Esophagus squamous epithelium (tissue), 4 donors: ENCODE measurements around the gene LRRC74A.

Experiments used
- CTCF ChIP-seq, 6 experiments: fragments of 450-650 bp in 4 of 6; fragments of 200-600 bp in 2 of 6; sonication (generic) in 2 of 6; IDR thresholded peaks; one replicate each; pipeline ENCODE4 v1.5.1; 2016 to 2019; ENCODE audit warnings: antibody characterized with exemption in 6 of 6, mild to moderate bottlenecking in 4 of 6, moderate library complexity in 4 of 6
- POLR2A ChIP-seq, 4 donors: fragments of 450-650 bp; IDR thresholded peaks; one replicate each; pipeline ENCODE4 v1.6.1; 2017; ENCODE audit warnings: antibody characterized with exemption in 4 of 4, mild to moderate bottlenecking in 4 of 4, moderate library complexity in 3 of 4

GRCh38 chr14:76891391-76891790, 65.2 kb downstream of the LRRC74A start:
- TF ChIP-seq CTCF (IDR thresholded peaks at IDR 0.05): no peak
- no peak for TF ChIP-seq POLR2A (IDR thresholded peaks at IDR 0.05)
